ENCODE measurements around the gene NNMT.

NNMT gene

GRCh38 chr11:114273890-114274635 is 22.1 kb upstream of the NNMT start:
- TF ChIP-seq TAF1 (IDR thresholded peaks at IDR 0.05; ENCODE audit: borderline replicate concordance, insufficient read depth, low read length) (no peak), FOXP2 (optimal IDR thresholded peaks at IDR 0.05; ENCODE audit: borderline replicate concordance, extremely low read depth, extremely low read length, insufficient read depth) (no peak), REST (IDR thresholded peaks at IDR 0.05; ENCODE audit: insufficient read depth in 1 of 2, low read depth in 2 of 2, low read length in 2 of 2) (no peak), SIN3A (IDR thresholded peaks at IDR 0.05; ENCODE audit: borderline replicate concordance, insufficient read depth, low read length) (no peak), POLR2AphosphoS5 (IDR thresholded peaks at IDR 0.05; ENCODE audit: low read depth, low read length) (no peak)

- TF ChIP-seq POLR2AphosphoS5 (IDR thresholded peaks at IDR 0.05; ENCODE audit: low read depth, low read length) (no peak), REST (IDR thresholded peaks at IDR 0.05; ENCODE audit: insufficient read depth in 1 of 2, low read depth in 2 of 2, low read length in 2 of 2) (no peak), TAF1 (IDR thresholded peaks at IDR 0.05; ENCODE audit: borderline replicate concordance, insufficient read depth, low read length) (no peak), FOXP2 (optimal IDR thresholded peaks at IDR 0.05; ENCODE audit: borderline replicate concordance, extremely low read depth, extremely low read length, insufficient read depth) (no peak), SIN3A (IDR thresholded peaks at IDR 0.05; ENCODE audit: borderline replicate concordance, insufficient read depth, low read length) (no peak)
Observed at GRCh38 chr11:114274637-114275036, 21.6 kb upstream of the NNMT start.

GRCh38 chr11:114275280-114275679 is 20.9 kb upstream of the NNMT start:
- no peak for TF ChIP-seq FOXP2 (optimal IDR thresholded peaks at IDR 0.05; ENCODE audit: borderline replicate concordance, extremely low read depth, extremely low read length, insufficient read depth)

- TF ChIP-seq SIN3A (IDR thresholded peaks at IDR 0.05; ENCODE audit: borderline replicate concordance, insufficient read depth, low read length): no peak
- TF ChIP-seq TAF1 (IDR thresholded peaks at IDR 0.05; ENCODE audit: borderline replicate concordance, insufficient read depth, low read length): no peak
- no peak for TF ChIP-seq POLR2AphosphoS5 (IDR thresholded peaks at IDR 0.05; ENCODE audit: low read depth, low read length)
- no peak for TF ChIP-seq REST (IDR thresholded peaks at IDR 0.05; ENCODE audit: insufficient read depth in 1 of 2, low read depth in 2 of 2, low read length in 2 of 2)
- no peak for TF ChIP-seq FOXP2 (optimal IDR thresholded peaks at IDR 0.05; ENCODE audit: borderline replicate concordance, extremely low read depth, extremely low read length, insufficient read depth)
Observed at GRCh38 chr11:114276077-114276476, 20.1 kb upstream of the NNMT start.

GRCh38 chr11:114277637-114278341 is 18.4 kb upstream of the NNMT start:
- no peak for TF ChIP-seq REST (IDR thresholded peaks at IDR 0.05; ENCODE audit: insufficient read depth in 1 of 2, low read depth in 2 of 2, low read length in 2 of 2)
- no peak for TF ChIP-seq FOXP2 (optimal IDR thresholded peaks at IDR 0.05; ENCODE audit: borderline replicate concordance, extremely low read depth, extremely low read length, insufficient read depth)
- TF ChIP-seq POLR2AphosphoS5 (IDR thresholded peaks at IDR 0.05; ENCODE audit: low read depth, low read length): no peak
- TF ChIP-seq TAF1 (IDR thresholded peaks at IDR 0.05; ENCODE audit: borderline replicate concordance, insufficient read depth, low read length): no peak
- TF ChIP-seq SIN3A (IDR thresholded peaks at IDR 0.05; ENCODE audit: borderline replicate concordance, insufficient read depth, low read length): no peak

Measured in PFSK-1 (cell line).